Right forelimb (tissue), 1 donor: ENCODE measurements around the gene WBP2.
"Not testable (repeated sequence)": the region's sequence is repeated elsewhere in the genome, so short reads cannot be mapped to it uniquely, and the experiment has no call there.

Experiments used
- DNase-seq: peaks from one replicate; pipeline ENCODE4 v3.0.0-alpha.2; 2018

The WBP2 gene

DNA sequence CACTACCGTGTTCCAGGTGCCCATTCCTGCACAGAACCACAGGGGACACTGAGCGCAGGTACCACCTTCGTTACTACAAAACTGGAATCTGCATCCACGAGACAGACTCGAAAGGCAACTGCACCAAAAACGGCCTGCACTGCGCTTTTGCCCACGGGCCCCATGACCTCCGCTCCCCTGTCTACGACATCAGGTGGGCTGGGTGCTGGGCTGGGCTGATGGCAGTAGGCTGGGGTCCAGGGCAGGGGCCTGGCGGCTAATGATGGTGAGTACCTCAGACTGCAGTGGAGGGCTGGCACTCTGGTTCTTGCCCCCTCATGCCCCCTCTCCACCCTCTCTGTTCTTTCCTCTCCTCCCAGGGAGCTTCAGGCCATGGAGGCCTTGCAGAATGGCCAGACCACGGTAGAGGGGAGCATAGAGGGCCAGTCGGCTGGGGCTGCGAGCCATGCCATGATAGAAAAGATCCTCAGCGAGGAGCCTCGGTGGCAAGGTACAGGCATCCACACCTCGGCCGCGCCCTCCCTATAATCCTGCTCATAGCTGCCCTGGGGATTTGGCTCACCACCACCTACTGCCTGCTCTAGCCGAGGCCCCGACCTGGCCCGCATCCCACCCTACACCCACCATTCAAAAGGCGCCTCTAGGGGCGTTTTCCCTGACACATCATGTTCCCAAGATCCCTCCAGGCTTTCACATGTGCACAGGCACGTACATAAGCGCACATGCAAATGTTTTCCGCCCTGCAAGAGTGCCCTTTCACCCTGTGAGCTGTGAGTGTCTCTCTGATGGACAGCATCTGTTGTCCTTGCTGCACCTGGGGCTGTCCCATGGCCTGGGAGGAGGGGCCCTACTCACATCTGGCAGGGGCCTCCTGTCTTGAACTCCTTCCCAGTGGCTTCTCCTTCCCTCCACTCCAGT, 42.8 kb downstream of the WBP2 start:
- DNase-seq, result no peak

DNA sequence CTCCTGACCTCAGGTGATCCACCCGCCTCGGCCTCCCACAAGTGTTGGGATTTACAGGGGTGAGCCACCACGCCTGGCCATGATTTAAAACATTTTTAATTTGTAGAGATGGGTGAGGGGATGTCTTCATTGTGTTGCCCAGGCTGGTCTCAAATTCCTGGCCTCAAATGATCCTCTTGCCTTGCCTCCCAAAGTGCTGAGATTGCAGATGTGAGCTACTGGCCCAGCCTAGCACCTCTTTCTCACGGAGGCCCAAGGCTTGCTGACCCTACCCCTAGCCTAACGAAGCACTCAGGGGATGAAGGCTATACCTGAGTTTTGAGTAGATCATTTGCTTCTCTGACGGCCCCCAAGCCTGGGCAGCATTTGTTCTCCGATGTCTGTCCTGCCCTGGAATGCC, 44.0 kb downstream of the WBP2 start:
- DNase-seq, result no peak

- DNase-seq, result not testable (repeated sequence)
Observed at GRCh38 chr17:75810756-75811155, 44.4 kb downstream of the WBP2 start.

DNA sequence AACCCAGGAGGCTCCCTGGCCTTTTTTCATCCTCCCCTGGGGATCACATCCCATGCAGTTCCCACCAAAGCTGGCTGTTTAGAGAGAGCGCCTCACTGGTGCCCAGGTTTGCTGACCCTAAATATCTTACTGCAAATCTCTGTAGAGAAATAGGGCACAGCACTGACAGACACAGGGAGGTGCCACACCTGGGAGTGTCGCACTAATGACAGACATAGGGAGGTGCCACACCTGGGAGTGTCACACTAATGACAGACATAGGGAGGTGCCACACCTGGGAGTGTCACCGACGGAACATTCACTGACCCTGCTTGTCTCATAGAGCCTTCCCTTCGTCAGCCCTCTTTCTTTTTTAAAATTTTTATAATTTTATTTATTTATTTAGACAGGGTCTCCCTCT, 44.9 kb downstream of the WBP2 start:
- no peak for DNase-seq

GRCh38 chr17:75809631-75810111, 45.5 kb downstream of the WBP2 start:
- DNase-seq, result no peak

DNA sequence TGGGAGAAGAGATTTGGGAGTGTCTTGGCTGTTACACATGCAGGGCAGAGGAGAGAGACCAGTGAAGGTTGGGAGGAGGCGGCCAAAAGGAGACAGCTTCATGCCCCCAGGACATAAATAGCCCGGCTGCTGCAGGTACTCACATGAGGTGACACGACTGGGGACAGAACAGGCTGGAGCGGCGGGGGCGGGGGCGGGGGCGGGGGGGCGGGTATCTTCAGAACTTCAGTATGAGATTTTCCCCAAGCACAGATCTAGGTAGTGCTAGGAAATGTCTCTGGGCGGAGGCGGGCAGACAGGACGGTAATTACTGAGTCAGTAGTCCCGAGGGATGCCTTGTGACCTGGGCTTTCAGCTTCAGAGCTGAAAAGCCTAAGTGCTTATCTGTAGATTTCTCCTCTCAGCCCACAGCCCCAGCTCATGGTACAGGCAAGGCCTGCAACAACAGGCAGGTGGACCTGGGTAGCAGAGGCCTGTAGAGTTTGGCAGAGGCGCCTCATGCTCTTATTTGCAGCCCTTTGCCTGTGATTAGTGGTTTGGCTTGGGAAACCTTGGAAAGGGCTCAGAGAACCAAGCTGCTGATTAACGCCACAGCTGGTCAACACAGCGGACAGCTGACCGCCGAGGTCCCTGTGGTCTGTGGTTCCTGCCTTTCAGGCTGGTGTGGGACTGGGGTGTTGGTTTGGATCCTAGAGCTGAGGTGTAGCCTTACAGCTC, 46.1 kb downstream of the WBP2 start:
- no peak for DNase-seq

- DNase-seq, result no peak
Observed at GRCh38 chr17:75808549-75808904, 46.6 kb downstream of the WBP2 start.

- no peak for DNase-seq
Observed at GRCh38 chr17:75807861-75808260, 47.3 kb downstream of the WBP2 start.

DNA sequence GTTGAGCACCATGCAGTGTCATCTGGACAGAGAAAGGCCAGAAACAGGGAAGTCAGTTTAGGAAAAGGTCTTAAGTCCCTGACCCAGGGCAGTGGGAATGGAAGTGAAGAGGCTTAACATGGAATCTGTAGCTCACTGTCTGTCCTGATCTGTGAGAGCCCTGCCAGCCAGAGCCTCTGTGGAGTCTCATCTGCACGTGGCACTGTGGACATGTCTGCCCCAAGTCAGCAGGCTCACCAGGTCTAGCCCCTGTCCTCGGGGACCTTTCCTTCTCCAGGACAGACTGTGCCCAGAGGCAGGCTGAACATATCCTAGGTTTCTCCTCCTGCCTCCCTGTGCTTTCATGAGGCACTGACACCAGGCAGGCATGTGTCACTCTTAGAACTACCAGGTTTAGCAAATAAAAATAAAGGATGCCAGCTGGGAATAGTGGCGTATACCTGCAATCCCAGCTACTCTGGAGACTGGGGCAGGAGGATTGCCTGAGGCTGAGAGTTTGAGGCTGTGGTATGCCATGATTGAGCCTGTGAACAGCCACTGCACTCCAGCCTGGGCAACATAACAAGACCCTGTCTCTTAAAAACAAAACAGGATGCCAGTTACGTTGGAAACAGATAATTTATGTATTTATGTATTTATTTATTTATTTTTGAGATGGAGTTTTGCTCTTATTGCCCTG, 48.2 kb downstream of the WBP2 start:
- DNase-seq, result no peak

GRCh38 chr17:75803883-75804282, 51.3 kb downstream of the WBP2 start:
- DNase-seq, result no peak

- no peak for DNase-seq
Observed at GRCh38 chr17:75799402-75799801, 55.7 kb downstream of the WBP2 start.

DNA sequence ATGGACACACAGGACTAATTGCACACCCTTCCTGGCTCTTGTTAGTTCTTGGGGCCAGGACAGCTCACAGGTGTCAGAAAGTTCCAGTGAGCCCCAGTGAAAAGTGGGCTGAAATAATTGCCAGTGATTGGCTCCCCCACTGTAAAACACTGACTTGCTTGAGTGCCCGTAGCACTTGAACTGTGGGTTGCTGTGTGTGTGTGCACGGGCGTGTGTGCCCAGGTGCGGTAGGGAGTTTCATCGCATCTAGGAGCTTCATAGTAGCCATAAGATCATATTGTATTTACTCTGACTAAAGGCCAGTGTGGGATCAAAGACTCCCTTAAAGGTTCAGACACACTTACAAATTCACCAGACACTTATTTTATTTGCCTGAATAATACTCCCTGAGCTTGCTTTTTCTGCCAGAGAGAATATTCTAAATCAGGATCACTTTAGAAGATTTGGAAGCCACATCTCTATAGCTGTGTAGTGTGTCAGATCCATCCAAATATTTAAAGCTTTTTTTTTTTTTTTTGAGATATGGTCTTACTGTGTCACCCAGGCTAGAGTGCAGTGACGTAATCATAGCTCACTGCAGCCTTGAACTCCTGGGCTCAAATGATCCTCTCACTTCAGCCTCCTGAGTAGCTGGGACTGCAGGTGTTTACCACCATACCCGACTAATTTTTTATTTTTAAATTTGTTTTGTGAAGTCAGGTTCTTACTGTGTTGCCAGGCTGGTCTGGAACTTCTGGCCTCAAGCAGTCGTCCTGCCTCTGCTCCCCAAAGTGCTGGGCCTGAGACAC, 59.1 kb downstream of the WBP2 start:
- no peak for DNase-seq
